H1 (cell line): ENCODE results near the gene MMP24. TPM values are rescaled to one million over a fixed set of nuclear protein-coding genes. Genes with fewer than 3 reads are reported as not detected.

ENCODE experiments used
- ATF2 ChIP-seq: IDR thresholded peaks from 2 replicates; pipeline ENCODE4 v1.6.1; 2012; ENCODE audit warnings: low read length, inconsistent platforms
- CHD1 ChIP-seq: IDR thresholded peaks from 2 replicates; pipeline ENCODE4 v1.6.1; 2012; ENCODE audit warnings: low read depth, low read length, improper control_type of control experiment
- CREB1 ChIP-seq: IDR thresholded peaks from 2 replicates; pipeline ENCODE4 v1.6.1; 2012; ENCODE audit warnings: inconsistent platforms
- CTBP2 ChIP-seq: IDR thresholded peaks from 2 replicates; pipeline ENCODE4 v1.7.0; 2011; ENCODE audit warnings: borderline replicate concordance, mild to moderate bottlenecking, moderate library complexity, mixed read lengths, low read length; ENCODE audit not compliant: insufficient read depth, insufficient read length
- HDAC6 ChIP-seq: IDR thresholded peaks from one replicate; pipeline ENCODE4 v1.7.1; 2012; ENCODE audit warnings: low read depth, mild to moderate bottlenecking, inconsistent platforms, low read length, moderate library complexity
- KDM4A ChIP-seq: IDR thresholded peaks from one replicate; pipeline ENCODE4 v1.7.1; 2012; ENCODE audit warnings: low read depth, mild to moderate bottlenecking, moderate library complexity, low read length, inconsistent platforms; ENCODE audit not compliant: severe bottlenecking
- MAFK ChIP-seq: IDR thresholded peaks from 2 replicates; pipeline ENCODE4 v1.6.1; 2012; ENCODE audit warnings: low read depth, mild to moderate bottlenecking, improper control_type of control experiment, low read length
- POLR2A ChIP-seq, 2 experiments: IDR thresholded peaks; 1 replicate in 1 of 2; 2 replicates in 1 of 2; pipeline ENCODE4 v1.6.1; 2011; ENCODE audit warnings: low read depth in 2 of 2, low read length in 2 of 2, mild to moderate bottlenecking in 2 of 2; ENCODE audit errors: control extremely low read depth in 1 of 2
- SP1 ChIP-seq: IDR thresholded peaks from 2 replicates; pipeline ENCODE4 v1.6.1; 2011; ENCODE audit warnings: low read depth, low read length
- TEAD4 ChIP-seq: IDR thresholded peaks from 2 replicates; pipeline ENCODE4 v1.6.1; 2012; ENCODE audit warnings: low read depth, low read length, inconsistent platforms, mixed read lengths
- polyA plus RNA-seq, 7 experiments: library from polyadenylated mRNA; depleted of rRNA in 3 of 7; stranded (reverse) in 5 of 7; unstranded in 2 of 7; fragments of >200 nt in 5 of 7; fragments of 200-250 nt in 2 of 7; gene quantifications; 1 replicate in 5 of 7; 2 replicates in 1 of 7; 4 replicates in 1 of 7; pipeline versions ENCODE4 v1.2.1 to v1.2.3, GENCODE V29; 2011 to 2013; ENCODE audit warnings: missing spikeins in 2 of 7, mixed read lengths in 2 of 7
- total RNA-seq: library from RNA; stranded (reverse); fragmentation: NEBNext Ultra II Directional; extraction: Animal tissue kit (Norgen Biotek cat#: 25700); gene quantifications from 2 replicates; pipeline ENCODE4 v1.2.1, GENCODE V29; 2021
- TF ChIP-seq, protein P1 (sequence below), 3 experiments: IDR thresholded peaks; 1 replicate in 2 of 3; 2 replicates in 1 of 3; pipeline versions ENCODE4 v1.5.1 to v1.6.1; 2011; ENCODE audit warnings: low read length in 3 of 3, mild to moderate bottlenecking in 3 of 3, inconsistent platforms in 2 of 3, low read depth in 1 of 3, moderate library complexity in 1 of 3; ENCODE audit not compliant: insufficient read depth in 1 of 3; ENCODE audit errors: control extremely low read depth in 1 of 3

Gene MMP24
- total and polyA plus RNA-seq, 2 of the 8 experiments (the other 6 are each of a cell fraction or from before 2014, with no cell fraction given) = 18.8 to 21.4 TPM

GRCh38 chr20:35207950-35208611 lies 18.4 kb upstream of the MMP24 start (continued):
- TF ChIP-seq MAFK = no peak
- no peak for TF ChIP-seq POLR2A (IDR thresholded peaks at IDR 0.05; ENCODE audit: control extremely low read depth in 1 of 2, low read depth in 2 of 2, low read length in 2 of 2)
- TF ChIP-seq TEAD4 = no peak
- TF ChIP-seq ATF2 = no peak
- no peak for TF ChIP-seq CTBP2
- TF ChIP-seq KDM4A = no peak
- TF ChIP-seq HDAC6 = no peak
- no peak for TF ChIP-seq SP1
- TF ChIP-seq CHD1 = no peak
- TF ChIP-seq, protein P1, sequence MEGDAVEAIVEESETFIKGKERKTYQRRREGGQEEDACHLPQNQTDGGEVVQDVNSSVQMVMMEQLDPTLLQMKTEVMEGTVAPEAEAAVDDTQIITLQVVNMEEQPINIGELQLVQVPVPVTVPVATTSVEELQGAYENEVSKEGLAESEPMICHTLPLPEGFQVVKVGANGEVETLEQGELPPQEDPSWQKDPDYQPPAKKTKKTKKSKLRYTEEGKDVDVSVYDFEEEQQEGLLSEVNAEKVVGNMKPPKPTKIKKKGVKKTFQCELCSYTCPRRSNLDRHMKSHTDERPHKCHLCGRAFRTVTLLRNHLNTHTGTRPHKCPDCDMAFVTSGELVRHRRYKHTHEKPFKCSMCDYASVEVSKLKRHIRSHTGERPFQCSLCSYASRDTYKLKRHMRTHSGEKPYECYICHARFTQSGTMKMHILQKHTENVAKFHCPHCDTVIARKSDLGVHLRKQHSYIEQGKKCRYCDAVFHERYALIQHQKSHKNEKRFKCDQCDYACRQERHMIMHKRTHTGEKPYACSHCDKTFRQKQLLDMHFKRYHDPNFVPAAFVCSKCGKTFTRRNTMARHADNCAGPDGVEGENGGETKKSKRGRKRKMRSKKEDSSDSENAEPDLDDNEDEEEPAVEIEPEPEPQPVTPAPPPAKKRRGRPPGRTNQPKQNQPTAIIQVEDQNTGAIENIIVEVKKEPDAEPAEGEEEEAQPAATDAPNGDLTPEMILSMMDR (IDR thresholded peaks at IDR 0.05; ENCODE audit: control extremely low read depth in 1 of 3, insufficient read depth in 1 of 3, low read depth in 1 of 3, low read length in 3 of 3) = peak in 2 of 3 experiments; percentile 80 to 82; a peak in 3 of 4 replicates
- no peak for TF ChIP-seq CREB1
